ENCODE results near the gene ZFY. TPM values are rescaled to one million over a fixed set of nuclear protein-coding genes. Genes with fewer than 3 reads are reported as not detected.

ZFY gene
- total and polyA plus RNA-seq, 10 of the 15 experiments (the other 5 are each of a cell fraction or from before 2014, with no cell fraction given) = not detected

DNA sequence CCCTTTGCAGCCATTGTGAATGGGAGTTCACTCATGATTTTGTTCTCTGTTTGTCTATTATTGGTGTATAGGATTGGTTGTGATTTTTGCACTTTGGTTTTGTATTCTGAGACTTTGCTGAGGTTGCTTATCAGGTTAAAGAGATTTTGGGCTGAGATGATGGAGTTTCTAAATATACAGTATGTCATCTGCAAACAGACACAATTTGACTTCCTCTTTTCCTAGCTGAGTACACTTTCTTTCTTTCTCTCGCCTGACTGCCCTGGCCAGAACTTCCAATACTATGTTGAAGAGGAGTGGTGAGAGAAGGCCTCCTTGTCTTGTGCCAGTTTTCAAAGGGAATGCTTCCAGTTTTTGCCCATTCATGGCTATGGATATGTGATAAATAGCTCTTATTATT, 81.4 kb downstream of the ZFY start:
- Histone ChIP-seq H3K9ac (ENCODE audit: control insufficient read depth, insufficient read depth, low read length) (no peak overlapping the region), H2AFZ (ENCODE audit: control insufficient read depth, low read depth, low read length) (no peak overlapping the region), H3K4me3 (no peak overlapping the region), H3K9me3 (replicated peaks; ENCODE audit: control insufficient read depth, insufficient read depth, low read length) (no peaks in the 10 kb centered on the region), H3K36me3 (ENCODE audit: control insufficient read depth in 2 of 2, insufficient read depth in 2 of 2, low read length in 1 of 2) (no peaks in the 10 kb centered on the region), H3K27ac (ENCODE audit: control insufficient read depth, insufficient read depth) (no peak overlapping the region), H3K27me3 (replicated peaks in 1 of 2; ENCODE audit: control insufficient read depth in 2 of 2, insufficient read depth in 2 of 2, low read length in 1 of 2) (no peaks in the 10 kb centered on the region), H3K79me2 (ENCODE audit: control insufficient read depth, insufficient read depth, low read length) (no peaks in the 10 kb centered on the region), H4K20me1 (ENCODE audit: control insufficient read depth, insufficient read depth) (no peaks in the 10 kb centered on the region), H3K4me1 (ENCODE audit: control insufficient read depth, insufficient read depth, low read length) (no peaks in the 10 kb centered on the region), H3K4me2 (ENCODE audit: control insufficient read depth, insufficient read depth) (no peak overlapping the region)
- no peak for DNase-seq (ENCODE audit: low read depth, low spot score)
- ChIA-PET POLR2A (no interaction called here), CTCF (no interaction called here), SMC1A (ENCODE audit: uncharacterized antibody, unreplicated experiment) (no interaction called here), RAD21 (ENCODE audit: unreplicated experiment) (no interaction called here)
- FAIRE-seq = no peak
- in situ Hi-C loops (cut with MboI) (no loop called here), intact Hi-C loops (cut with micrococcal nuclease; ENCODE audit: unreplicated experiment) (no loop called here)
- no CpG with 5 or more reads among the region's 1 CpG for WGBS (ENCODE audit: insufficient coverage, insufficient replicate concordance, low lambda C conversion rate, missing lambda C conversion rate)
- ATAC-seq = no peak
- BruUV-seq (replicated peaks) = no TSS peak
- TF ChIP-seq MEF2A (IDR thresholded peaks at IDR 0.05; ENCODE audit: insufficient read depth, low read depth, low read length) (no peak), TCF12 (IDR thresholded peaks at IDR 0.05; ENCODE audit: low read depth, low read length) (no peak), IRF5 (IDR thresholded peaks at IDR 0.05; ENCODE audit: borderline replicate concordance) (no peak)
- TF ChIP-seq, protein P1, sequence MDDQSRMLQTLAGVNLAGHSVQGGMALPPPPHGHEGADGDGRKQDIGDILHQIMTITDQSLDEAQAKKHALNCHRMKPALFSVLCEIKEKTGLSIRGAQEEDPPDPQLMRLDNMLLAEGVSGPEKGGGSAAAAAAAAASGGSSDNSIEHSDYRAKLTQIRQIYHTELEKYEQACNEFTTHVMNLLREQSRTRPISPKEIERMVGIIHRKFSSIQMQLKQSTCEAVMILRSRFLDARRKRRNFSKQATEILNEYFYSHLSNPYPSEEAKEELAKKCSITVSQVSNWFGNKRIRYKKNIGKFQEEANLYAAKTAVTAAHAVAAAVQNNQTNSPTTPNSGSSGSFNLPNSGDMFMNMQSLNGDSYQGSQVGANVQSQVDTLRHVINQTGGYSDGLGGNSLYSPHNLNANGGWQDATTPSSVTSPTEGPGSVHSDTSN (IDR thresholded peaks at IDR 0.05; ENCODE audit: insufficient replicate concordance, low read depth, low read length) = no peak

DNA sequence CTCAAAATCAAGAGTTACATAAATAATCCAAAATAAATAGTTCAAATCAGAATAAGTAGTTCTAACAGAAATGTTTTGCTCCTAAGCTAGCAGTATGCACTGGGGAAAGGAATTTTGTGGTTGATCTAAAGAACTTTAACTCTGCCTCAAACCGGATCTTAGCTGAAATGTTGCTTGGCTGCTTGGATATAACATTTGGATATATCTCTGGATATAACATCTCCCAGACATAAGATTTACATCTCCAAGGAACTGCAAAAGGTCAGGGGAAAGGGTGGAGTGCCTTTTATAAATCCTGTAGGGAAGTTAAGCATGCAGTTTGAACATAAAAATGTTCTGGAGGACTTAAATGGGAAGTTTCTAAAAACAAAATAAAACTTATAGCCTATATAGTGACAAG, 83.4 kb downstream of the ZFY start:
- ChIA-PET RAD21 (ENCODE audit: unreplicated experiment) (no interaction called here), CTCF (no interaction called here), POLR2A (no interaction called here), SMC1A (ENCODE audit: uncharacterized antibody, unreplicated experiment) (no interaction called here)
- Histone ChIP-seq H3K4me1 (ENCODE audit: control insufficient read depth, insufficient read depth, low read length) (no peaks in the 10 kb centered on the region), H3K79me2 (ENCODE audit: control insufficient read depth, insufficient read depth, low read length) (no peaks in the 10 kb centered on the region), H3K36me3 (ENCODE audit: control insufficient read depth in 2 of 2, insufficient read depth in 2 of 2, low read length in 1 of 2) (no peaks in the 10 kb centered on the region), H2AFZ (ENCODE audit: control insufficient read depth, low read depth, low read length) (no peak overlapping the region), H3K27ac (ENCODE audit: control insufficient read depth, insufficient read depth) (no peak overlapping the region), H3K4me3 (no peak overlapping the region), H3K4me2 (ENCODE audit: control insufficient read depth, insufficient read depth) (no peak overlapping the region), H4K20me1 (ENCODE audit: control insufficient read depth, insufficient read depth) (no peaks in the 10 kb centered on the region), H3K9me3 (replicated peaks; ENCODE audit: control insufficient read depth, insufficient read depth, low read length) (no peaks in the 10 kb centered on the region), H3K9ac (ENCODE audit: control insufficient read depth, insufficient read depth, low read length) (no peak overlapping the region), H3K27me3 (replicated peaks in 1 of 2; ENCODE audit: control insufficient read depth in 2 of 2, insufficient read depth in 2 of 2, low read length in 1 of 2) (no peaks in the 10 kb centered on the region)
- FAIRE-seq (no peak), ATAC-seq (no peak), DNase-seq (ENCODE audit: low read depth, low spot score) (no peak)
- BruUV-seq (replicated peaks) = no TSS peak
- intact Hi-C loops (cut with micrococcal nuclease; ENCODE audit: unreplicated experiment) (no loop called here), in situ Hi-C loops (cut with MboI) (no loop called here)
- no CpG with 5 or more reads among the region's 1 CpG for WGBS (ENCODE audit: insufficient coverage, insufficient replicate concordance, low lambda C conversion rate, missing lambda C conversion rate)
- TF ChIP-seq, protein P2, sequence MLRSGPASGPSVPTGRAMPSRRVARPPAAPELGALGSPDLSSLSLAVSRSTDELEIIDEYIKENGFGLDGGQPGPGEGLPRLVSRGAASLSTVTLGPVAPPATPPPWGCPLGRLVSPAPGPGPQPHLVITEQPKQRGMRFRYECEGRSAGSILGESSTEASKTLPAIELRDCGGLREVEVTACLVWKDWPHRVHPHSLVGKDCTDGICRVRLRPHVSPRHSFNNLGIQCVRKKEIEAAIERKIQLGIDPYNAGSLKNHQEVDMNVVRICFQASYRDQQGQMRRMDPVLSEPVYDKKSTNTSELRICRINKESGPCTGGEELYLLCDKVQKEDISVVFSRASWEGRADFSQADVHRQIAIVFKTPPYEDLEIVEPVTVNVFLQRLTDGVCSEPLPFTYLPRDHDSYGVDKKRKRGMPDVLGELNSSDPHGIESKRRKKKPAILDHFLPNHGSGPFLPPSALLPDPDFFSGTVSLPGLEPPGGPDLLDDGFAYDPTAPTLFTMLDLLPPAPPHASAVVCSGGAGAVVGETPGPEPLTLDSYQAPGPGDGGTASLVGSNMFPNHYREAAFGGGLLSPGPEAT (IDR thresholded peaks at IDR 0.05; ENCODE audit: low read depth) = no peak
- TF ChIP-seq YBX1 (IDR thresholded peaks at IDR 0.05) (no peak), HDAC2 (IDR thresholded peaks at IDR 0.05) (no peak), IKZF1 (conservative IDR thresholded peaks at IDR 0.05) (no peak), RBBP5 (conservative IDR thresholded peaks at IDR 0.05) (no peak), HSF1 (IDR thresholded peaks at IDR 0.05; ENCODE audit: low read depth, low read length) (no peak), TARDBP (IDR thresholded peaks at IDR 0.05; ENCODE audit: borderline replicate concordance) (no peak), BCL11A (IDR thresholded peaks at IDR 0.05; ENCODE audit: low read depth, low read length) (no peak), FOXM1 (IDR thresholded peaks at IDR 0.05; ENCODE audit: low read depth, low read length) (no peak)
